RWPE1 (cell line): ENCODE results near the gene OTULINL.
"Not testable (repeated sequence)": the region's sequence is repeated elsewhere in the genome, so short reads cannot be mapped to it uniquely, and the experiment has no call there.

Experiments
- CTCF ChIA-PET: fragments of 350-600 bp; sonication (Branson Sonifier 250); formaldehyde crosslinking; extraction: SDS; loops from one replicate; lab custom pipeline; 2021; lab: Yijun Ruan, JAX
- POLR2A ChIA-PET: fragments of 400-600 bp; formaldehyde crosslinking; extraction: SDS; loops from one replicate; lab custom pipeline; 2020; ENCODE audit warnings: antibody characterized with exemption; ENCODE audit not compliant: low non-redundant PET; lab: Yijun Ruan, JAX
- DNase-seq: peaks from one replicate; pipeline ENCODE4 v3.0.0; 2012; ENCODE audit warnings: low spot score
- H3K27ac ChIP-seq: fragments of 450-650 bp; 2 replicates; pipeline ENCODE4 v1.5.1; 2017
- TF ChIP-seq, protein P1 (sequence below): fragments of 450-650 bp; conservative IDR thresholded peaks from 2 replicates; pipeline ENCODE4 v1.5.1; 2017; ENCODE audit warnings: low read depth, mild to moderate bottlenecking

OTULINL gene

DNA sequence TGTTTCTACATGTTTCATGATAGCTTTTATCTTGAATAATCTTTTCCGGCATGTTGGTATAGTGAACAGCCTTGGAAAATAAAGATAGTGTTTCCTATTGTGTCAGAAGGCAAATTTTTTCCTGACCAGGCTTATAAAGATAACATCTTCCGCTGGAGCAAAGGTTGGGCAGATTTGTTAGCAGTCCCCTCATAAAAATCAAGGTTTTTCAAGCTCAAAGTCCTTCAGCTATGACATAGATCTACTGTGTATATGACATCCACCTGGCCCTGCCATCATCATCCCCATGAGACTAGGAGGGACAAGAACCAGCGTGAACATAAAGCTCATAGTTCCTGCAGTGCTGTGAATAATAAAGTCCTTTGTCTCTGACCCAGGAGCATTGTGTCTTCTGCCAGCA, 30.4 kb upstream of the OTULINL start:
- no peak for DNase-seq
- POLR2A ChIA-PET, result no interaction called here
- H3K27ac ChIP-seq, result no peak overlapping the region
- TF ChIP-seq, protein P1, sequence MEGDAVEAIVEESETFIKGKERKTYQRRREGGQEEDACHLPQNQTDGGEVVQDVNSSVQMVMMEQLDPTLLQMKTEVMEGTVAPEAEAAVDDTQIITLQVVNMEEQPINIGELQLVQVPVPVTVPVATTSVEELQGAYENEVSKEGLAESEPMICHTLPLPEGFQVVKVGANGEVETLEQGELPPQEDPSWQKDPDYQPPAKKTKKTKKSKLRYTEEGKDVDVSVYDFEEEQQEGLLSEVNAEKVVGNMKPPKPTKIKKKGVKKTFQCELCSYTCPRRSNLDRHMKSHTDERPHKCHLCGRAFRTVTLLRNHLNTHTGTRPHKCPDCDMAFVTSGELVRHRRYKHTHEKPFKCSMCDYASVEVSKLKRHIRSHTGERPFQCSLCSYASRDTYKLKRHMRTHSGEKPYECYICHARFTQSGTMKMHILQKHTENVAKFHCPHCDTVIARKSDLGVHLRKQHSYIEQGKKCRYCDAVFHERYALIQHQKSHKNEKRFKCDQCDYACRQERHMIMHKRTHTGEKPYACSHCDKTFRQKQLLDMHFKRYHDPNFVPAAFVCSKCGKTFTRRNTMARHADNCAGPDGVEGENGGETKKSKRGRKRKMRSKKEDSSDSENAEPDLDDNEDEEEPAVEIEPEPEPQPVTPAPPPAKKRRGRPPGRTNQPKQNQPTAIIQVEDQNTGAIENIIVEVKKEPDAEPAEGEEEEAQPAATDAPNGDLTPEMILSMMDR, result no peak
- CTCF ChIA-PET, result no interaction called here

DNA sequence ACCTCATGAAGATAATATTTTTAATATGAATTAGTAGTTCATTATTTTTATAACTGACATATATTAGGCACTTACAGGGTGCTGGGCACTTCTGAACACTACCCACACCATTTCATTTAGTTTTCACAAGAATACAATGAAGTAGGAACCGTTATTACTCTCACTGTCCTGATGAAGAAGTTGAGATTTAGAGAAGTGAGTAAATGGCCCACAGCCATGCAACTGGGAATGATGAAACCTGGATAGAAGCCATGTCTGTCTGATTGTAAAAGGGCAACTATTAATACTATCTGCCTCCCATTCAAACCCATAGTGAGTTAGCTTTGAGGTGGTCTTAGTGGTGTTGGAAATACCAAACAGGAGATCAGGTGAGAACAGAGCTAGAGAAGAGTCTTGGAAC, 29.6 kb upstream of the OTULINL start:
- ChIA-PET POLR2A (no interaction called here), CTCF (no interaction called here)
- TF ChIP-seq, protein P1, result no peak
- DNase-seq, result no peak
- no peak overlapping the region for H3K27ac ChIP-seq

DNA sequence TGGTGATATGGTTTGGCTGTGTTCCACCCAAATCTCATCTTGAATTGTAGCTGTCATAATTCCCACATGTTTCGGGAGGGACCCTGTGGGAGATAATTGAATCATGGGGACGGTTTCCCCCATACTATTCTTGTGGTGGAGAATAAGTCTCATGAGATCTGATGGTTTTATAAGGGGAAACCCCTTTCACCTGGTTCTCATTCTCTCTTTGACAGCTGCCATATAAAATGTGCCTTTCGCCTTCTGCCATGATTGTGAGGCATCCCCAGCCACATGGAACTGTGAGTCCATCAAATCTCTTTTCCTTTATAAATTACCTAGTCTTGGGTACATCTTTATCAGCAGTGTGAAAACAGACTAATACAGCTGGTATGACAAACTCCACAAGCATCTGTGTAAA, 27.3 kb upstream of the OTULINL start:
- POLR2A ChIA-PET, DNase-seq, H3K27ac ChIP-seq: not testable (repeated sequence)
- CTCF ChIA-PET, result interaction anchor here (0.8 kb wide), 1 partner anchor 1036 kb away, joined by 3 read pairs; no protein-coding TSS in a partner anchor

DNA sequence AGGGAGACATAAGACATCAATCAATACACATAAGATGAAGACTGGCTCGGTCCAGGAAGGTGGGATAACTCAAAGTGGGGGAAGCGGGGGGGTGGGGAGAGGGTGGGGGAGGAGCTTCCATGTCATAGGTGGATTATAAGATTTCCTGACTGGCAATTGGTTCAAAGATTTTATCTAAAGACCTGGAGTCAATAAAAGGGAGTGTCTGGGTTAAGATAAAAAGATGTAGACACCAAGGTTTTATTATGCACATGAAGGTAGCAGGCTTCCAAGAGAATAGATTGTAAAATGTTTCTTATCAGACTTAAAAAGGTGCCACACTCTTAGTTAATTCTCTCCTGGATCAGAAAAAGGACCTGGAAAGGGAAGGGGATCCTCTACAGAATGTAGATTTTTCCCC, 25.6 kb upstream of the OTULINL start:
- TF ChIP-seq, protein P1, result no peak
- CTCF ChIA-PET, result interaction anchor here (0.6 kb wide), 1 partner anchor 87 kb away, joined by 3 read pairs; no protein-coding TSS in a partner anchor
- POLR2A ChIA-PET, result no interaction called here
- no peak for DNase-seq
- no peak overlapping the region for H3K27ac ChIP-seq

DNA sequence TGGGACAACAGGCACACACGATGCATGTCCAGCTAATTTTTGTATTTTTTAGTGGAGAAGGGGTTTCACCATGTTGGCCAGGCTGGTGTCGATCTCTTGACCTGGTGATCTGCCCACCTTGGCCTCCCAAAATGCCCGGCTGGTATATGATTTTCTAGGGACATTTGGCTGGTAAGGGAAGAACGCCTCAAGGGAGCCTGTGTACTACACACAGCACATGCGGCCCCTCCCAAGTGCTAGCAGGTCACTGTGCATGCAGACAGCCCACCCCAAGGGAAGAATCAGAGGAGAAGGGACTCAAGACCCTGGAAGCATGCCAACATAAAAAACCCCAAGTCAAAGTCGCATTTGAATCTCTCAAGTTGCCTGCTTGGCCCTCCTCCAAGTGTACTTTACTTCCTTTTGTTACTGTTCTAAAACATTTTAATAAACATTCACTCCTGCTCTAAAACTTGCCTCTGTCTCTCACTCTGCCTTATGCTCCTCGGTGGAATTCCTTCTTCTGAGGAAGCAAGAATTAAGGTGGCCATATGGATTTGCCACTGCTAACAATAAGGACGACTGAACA, 24.3 kb upstream of the OTULINL start:
- POLR2A ChIA-PET, result interaction anchor here (0.6 kb wide), 1 partner anchor 23 kb away, joined by 5 read pairs; no protein-coding TSS in a partner anchor
- CTCF ChIA-PET, result interaction anchor here (0.7 to 0.9 kb wide), 2 partner anchors 237 to 393 kb away, joined by 4 to 6 read pairs; no protein-coding TSS in a partner anchor
- H3K27ac ChIP-seq, result no peak overlapping the region
- TF ChIP-seq, protein P1, result no peak
- no peak for DNase-seq

DNA sequence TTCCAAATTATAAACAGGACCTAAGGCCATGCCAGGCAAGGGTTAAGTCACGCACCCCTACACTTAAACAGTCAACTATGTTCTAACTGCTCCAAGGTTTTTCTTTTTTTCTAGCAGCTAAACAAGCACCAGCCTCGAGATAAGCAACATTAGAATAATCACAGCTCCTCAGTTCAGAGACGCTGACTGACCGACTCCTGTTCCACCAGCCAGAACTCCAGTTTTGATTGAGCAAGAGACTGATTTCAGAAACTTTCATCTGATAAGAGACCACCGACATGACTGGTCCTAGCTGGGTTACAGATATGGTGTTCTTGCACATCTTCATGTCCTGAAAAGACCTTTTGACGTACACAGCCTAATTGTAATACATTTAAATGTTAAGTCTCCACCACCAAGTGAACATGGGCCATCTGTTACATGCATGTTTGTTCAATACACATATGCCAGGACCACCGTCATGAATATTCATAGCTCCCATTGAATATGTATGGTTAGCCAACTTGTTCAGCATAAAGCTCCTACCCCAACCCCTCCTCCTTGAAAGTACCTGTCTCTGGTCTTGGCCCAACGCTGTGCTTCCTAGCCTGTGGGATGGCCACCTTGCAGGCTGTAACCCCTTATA, 23.7 kb upstream of the OTULINL start:
- H3K27ac ChIP-seq, result no peak overlapping the region
- CTCF ChIA-PET, result no interaction called here
- POLR2A ChIA-PET, result interaction anchor here (0.6 kb wide), 1 partner anchor 23 kb away, joined by 5 read pairs; no protein-coding TSS in a partner anchor
- TF ChIP-seq, protein P1, result no peak
- no peak for DNase-seq

DNA sequence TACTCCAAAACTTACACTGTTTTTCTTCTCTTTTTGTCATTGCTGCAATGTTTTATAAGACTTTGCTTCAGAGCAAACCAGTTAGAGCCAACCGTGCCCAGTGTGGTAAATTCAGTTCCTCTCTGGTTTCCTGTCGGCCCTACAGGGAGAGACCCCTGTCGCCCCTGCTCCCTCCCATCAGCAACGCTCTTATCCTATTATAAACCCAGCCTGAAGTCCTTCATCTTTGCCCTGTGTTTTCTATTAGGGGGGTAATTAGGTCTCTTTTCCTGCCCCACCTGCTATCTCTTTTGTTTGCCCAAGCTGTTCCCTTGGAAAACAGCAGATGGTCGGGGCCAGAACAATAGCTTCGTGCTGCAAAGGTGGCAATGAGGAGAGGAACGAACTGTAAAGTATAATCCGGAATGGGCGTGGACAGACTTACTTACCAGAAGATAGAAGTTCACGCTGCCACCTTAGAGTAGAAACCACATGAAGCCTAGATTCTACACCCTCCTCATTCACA, 21.4 kb upstream of the OTULINL start:
- ChIA-PET CTCF (no interaction called here), POLR2A (no interaction called here)
- no peak for DNase-seq
- H3K27ac ChIP-seq, result no peak overlapping the region
- TF ChIP-seq, protein P1, result no peak
